HEK293 (cell line): ENCODE data around the gene C1QTNF1.
A peak's percentile ranks its signal among the peaks of the same experiment; 100 is the strongest.

Source experiments
- CTCF ChIA-PET: fragments of 350-600 bp; formaldehyde crosslinking; extraction: SDS; loops from one replicate; lab custom pipeline; 2021; ENCODE audit warnings: antibody characterized with exemption; lab: Yijun Ruan, JAX
- POLR2A ChIA-PET: fragments of 300-600 bp; formaldehyde crosslinking; extraction: SDS; loops from one replicate; lab custom pipeline; 2020; ENCODE audit warnings: antibody characterized with exemption, inconsistent platforms; lab: Yijun Ruan, JAX
- H3K27ac ChIP-seq: fragments of 200-500 bp; sonication (Bioruptor generic); 2 replicates; pipeline ENCODE4 v1.5.1; 2014; ENCODE audit warnings: low read depth, low read length, control low read depth, inconsistent platforms; ENCODE audit errors: extremely low read depth
- H3K36me3 ChIP-seq, 2 experiments: fragments of 200-500 bp in 1 of 2; sonication (Bioruptor generic) in 1 of 2; 1 replicate in 1 of 2; 2 replicates in 1 of 2; pipeline ENCODE4 v1.5.1; 2014 to 2017; ENCODE audit warnings: inconsistent platforms in 2 of 2, low read length in 2 of 2; ENCODE audit not compliant: control insufficient read depth in 2 of 2, insufficient read depth in 1 of 2
- H3K4me1 ChIP-seq: fragments of 200-500 bp; sonication (Bioruptor generic); 2 replicates; pipeline ENCODE4 v1.5.1; 2014; ENCODE audit warnings: mild to moderate bottlenecking, low read length, inconsistent platforms; ENCODE audit not compliant: control insufficient read depth, insufficient read depth
- H3K4me3 ChIP-seq: 2 replicates; pipeline ENCODE4 v1.5.1; 2011; ENCODE audit warnings: low read depth, mild to moderate bottlenecking, control low read depth, low read length, moderate library complexity
- H3K9me3 ChIP-seq: fragments of 200-500 bp; sonication (Bioruptor generic); 2 replicates; pipeline ENCODE4 v1.5.1; 2014; ENCODE audit warnings: low read depth, low read length, inconsistent platforms; ENCODE audit not compliant: control insufficient read depth, insufficient read depth
- GLI4 ChIP-seq: fragments of 450-650 bp; formaldehyde crosslinking; IDR thresholded peaks from 2 replicates; pipeline ENCODE4 v1.5.1; 2016; ENCODE audit warnings: missing biosample characterization, missing genetic modification characterization
- PRDM1 ChIP-seq: fragments of 450-650 bp; formaldehyde crosslinking; IDR thresholded peaks from 2 replicates; pipeline ENCODE4; 2016; ENCODE audit warnings: missing biosample characterization, missing genetic modification characterization
- PRDM4 ChIP-seq: fragments of 450-650 bp; formaldehyde crosslinking; IDR thresholded peaks from 2 replicates; pipeline ENCODE4 v1.5.1; 2017; ENCODE audit warnings: missing biosample characterization, missing genetic modification characterization
- REST ChIP-seq: fragments of 450-650 bp; formaldehyde crosslinking; IDR thresholded peaks from 2 replicates; pipeline ENCODE4 v1.5.1; 2016; ENCODE audit warnings: missing biosample characterization, missing genetic modification characterization
- SP2 ChIP-seq: fragments of 450-650 bp; formaldehyde crosslinking; IDR thresholded peaks from 2 replicates; pipeline ENCODE4 v1.5.1; 2016; ENCODE audit warnings: missing biosample characterization, missing genetic modification characterization
- ZIC2 ChIP-seq: fragments of 450-650 bp; formaldehyde crosslinking; IDR thresholded peaks from 2 replicates; pipeline ENCODE4 v1.5.1; 2016; ENCODE audit warnings: missing biosample characterization, missing genetic modification characterization
- ZNF114 ChIP-seq: fragments of 450-650 bp; formaldehyde crosslinking; IDR thresholded peaks from 2 replicates; pipeline ENCODE4 v1.5.0; 2017; ENCODE audit warnings: missing biosample characterization, missing genetic modification characterization
- ZNF133 ChIP-seq: fragments of 450-650 bp; formaldehyde crosslinking; IDR thresholded peaks from 2 replicates; pipeline ENCODE4 v1.5.1; 2016; ENCODE audit warnings: missing biosample characterization, missing genetic modification characterization
- ZNF23 ChIP-seq: fragments of 450-650 bp; formaldehyde crosslinking; IDR thresholded peaks from 2 replicates; pipeline ENCODE4 v1.5.1; 2016; ENCODE audit warnings: missing biosample characterization, missing genetic modification characterization, borderline replicate concordance
- ZNF670 ChIP-seq: fragments of 450-650 bp; formaldehyde crosslinking; IDR thresholded peaks from 2 replicates; pipeline ENCODE4 v1.5.1; 2016; ENCODE audit warnings: missing biosample characterization, missing genetic modification characterization, low read depth
- ZNF747 ChIP-seq: fragments of 450-650 bp; formaldehyde crosslinking; IDR thresholded peaks from 2 replicates; pipeline ENCODE4 v1.5.1; 2016; ENCODE audit warnings: missing biosample characterization, missing genetic modification characterization
- ZNF830 ChIP-seq: fragments of 450-650 bp; IDR thresholded peaks from 2 replicates; pipeline ENCODE4 v1.5.0; 2018; ENCODE audit warnings: missing biosample characterization, missing genetic modification characterization, low read depth, mild to moderate bottlenecking, moderate library complexity
- ZNF843 ChIP-seq: fragments of 450-650 bp; formaldehyde crosslinking; IDR thresholded peaks from 2 replicates; pipeline ENCODE4 v1.5.1; 2016; ENCODE audit warnings: missing biosample characterization, missing genetic modification characterization
- TF ChIP-seq, protein P1 (sequence below): fragments of 450-650 bp; IDR thresholded peaks from 2 replicates; pipeline ENCODE4 v1.5.1; 2018; ENCODE audit warnings: missing biosample characterization, missing genetic modification characterization
- TF ChIP-seq, protein P2 (sequence below): fragments of 450-650 bp; formaldehyde crosslinking; IDR thresholded peaks from 2 replicates; pipeline ENCODE4 v1.5.1; 2016; ENCODE audit warnings: missing biosample characterization, missing genetic modification characterization
- TF ChIP-seq, protein P3 (sequence below): fragments of 450-650 bp; formaldehyde crosslinking; IDR thresholded peaks from 2 replicates; pipeline ENCODE4 v1.5.1; 2017; ENCODE audit warnings: missing biosample characterization, missing genetic modification characterization

C1QTNF1 gene

GRCh38 chr17:79088997-79089328 lies 65.0 kb downstream of the C1QTNF1 start:
- peaks cover 0 to 45% of the 10 kb centered on the region in 2 experiments; a peak in 2 of 3 replicates for H3K36me3 ChIP-seq
- H3K9me3 ChIP-seq = no peaks in the 10 kb centered on the region
- ChIA-PET POLR2A (interaction anchor here (1.4 kb wide), 1 partner anchor 11 kb away, joined by 3 read pairs; no protein-coding TSS in a partner anchor), CTCF (interaction anchor here (0.6 to 15.1 kb wide), 14 partner anchors 8 to 620 kb away, joined by 3 to 346 read pairs (median 8); no protein-coding TSS in a partner anchor)
- no peak overlapping the region for H3K4me3 ChIP-seq
- no peak for TF ChIP-seq ZNF114 (tag by site-specific recombination)
- no peak for TF ChIP-seq GLI4 (tag by site-specific recombination)
- TF ChIP-seq ZNF670 (tag by site-specific recombination) = no peak
- no peak for TF ChIP-seq ZNF23 (tag by site-specific recombination)
- TF ChIP-seq, protein P1, sequence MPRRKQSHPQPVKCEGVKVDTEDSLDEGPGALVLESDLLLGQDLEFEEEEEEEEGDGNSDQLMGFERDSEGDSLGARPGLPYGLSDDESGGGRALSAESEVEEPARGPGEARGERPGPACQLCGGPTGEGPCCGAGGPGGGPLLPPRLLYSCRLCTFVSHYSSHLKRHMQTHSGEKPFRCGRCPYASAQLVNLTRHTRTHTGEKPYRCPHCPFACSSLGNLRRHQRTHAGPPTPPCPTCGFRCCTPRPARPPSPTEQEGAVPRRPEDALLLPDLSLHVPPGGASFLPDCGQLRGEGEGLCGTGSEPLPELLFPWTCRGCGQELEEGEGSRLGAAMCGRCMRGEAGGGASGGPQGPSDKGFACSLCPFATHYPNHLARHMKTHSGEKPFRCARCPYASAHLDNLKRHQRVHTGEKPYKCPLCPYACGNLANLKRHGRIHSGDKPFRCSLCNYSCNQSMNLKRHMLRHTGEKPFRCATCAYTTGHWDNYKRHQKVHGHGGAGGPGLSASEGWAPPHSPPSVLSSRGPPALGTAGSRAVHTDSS (tag by site-specific recombination) = no peak
- no peak for TF ChIP-seq PRDM1 (tag by site-specific recombination)
- no peak for TF ChIP-seq SP2 (tag by site-specific recombination)
- no peak for TF ChIP-seq ZNF133 (tag by site-specific recombination)
- TF ChIP-seq, protein P2, sequence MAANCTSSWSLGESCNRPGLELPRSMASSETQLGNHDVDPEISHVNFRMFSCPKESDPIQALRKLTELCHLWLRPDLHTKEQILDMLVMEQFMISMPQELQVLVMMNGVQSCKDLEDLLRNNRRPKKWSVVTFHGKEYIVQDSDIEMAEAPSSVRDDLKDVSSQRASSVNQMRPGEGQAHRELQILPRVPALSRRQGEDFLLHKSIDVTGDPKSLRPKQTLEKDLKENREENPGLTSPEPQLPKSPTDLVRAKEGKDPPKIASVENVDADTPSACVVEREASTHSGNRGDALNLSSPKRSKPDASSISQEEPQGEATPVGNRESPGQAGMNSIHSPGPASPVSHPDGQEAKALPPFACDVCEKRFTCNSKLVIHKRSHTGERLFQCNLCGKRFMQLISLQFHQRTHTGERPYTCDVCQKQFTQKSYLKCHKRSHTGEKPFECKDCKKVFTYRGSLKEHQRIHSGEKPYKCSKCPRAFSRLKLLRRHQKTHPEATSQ (tag by site-specific recombination) = no peak
- TF ChIP-seq, protein P3, sequence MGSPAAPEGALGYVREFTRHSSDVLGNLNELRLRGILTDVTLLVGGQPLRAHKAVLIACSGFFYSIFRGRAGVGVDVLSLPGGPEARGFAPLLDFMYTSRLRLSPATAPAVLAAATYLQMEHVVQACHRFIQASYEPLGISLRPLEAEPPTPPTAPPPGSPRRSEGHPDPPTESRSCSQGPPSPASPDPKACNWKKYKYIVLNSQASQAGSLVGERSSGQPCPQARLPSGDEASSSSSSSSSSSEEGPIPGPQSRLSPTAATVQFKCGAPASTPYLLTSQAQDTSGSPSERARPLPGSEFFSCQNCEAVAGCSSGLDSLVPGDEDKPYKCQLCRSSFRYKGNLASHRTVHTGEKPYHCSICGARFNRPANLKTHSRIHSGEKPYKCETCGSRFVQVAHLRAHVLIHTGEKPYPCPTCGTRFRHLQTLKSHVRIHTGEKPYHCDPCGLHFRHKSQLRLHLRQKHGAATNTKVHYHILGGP = no peak
- TF ChIP-seq ZNF843 (tag by site-specific recombination) = no peak
- TF ChIP-seq PRDM4 (tag by site-specific recombination) = no peak
- H3K27ac ChIP-seq = no peak overlapping the region
- no peaks in the 10 kb centered on the region for H3K4me1 ChIP-seq

DNA sequence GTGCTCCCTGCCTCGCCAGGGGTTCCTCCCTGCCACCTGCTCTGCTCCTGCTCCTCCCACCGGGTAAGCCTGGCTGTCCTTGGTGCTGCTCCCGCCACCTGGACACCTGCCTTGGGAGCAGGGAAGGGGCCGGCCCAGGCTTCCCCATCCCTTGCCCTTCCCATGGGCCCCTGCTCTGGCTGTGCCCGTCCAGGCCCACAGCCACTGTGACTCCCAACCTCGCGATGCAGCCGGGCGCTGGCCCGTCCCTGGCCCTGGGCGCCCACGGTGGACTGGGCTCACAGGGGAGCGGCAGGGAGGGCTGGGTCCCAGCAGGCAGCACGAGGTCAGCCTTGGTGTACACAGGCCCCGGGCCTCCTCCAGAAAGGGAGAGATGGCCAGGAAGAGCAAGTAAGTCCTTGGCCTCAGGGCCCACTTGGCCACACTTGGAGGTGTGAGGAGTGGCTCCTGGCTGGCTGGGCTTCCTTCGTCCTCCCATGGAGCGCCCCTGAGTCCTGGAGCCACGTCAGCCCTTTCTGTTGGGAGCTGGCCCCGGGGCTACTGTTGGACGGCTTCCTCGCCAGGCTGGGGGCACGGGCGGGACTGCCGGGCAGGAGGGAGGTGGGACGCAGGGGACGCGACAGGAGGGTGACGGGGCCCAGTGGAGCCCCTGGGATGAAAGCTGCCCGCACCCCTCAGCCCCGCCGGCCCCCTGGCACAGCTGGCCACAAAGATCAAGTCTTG lies 65.9 kb downstream of the C1QTNF1 start:
- TF ChIP-seq ZNF830 = no peak
- no peak for TF ChIP-seq ZNF747
- TF ChIP-seq ZIC2 (tag by site-specific recombination) = peak; percentile 39; the same call in 1 of the 2 replicates
- peak; percentile 65; the same call in 1 of the 2 replicates for TF ChIP-seq REST (tag by site-specific recombination)
- Histone ChIP-seq H3K27ac (no peak overlapping the region), H3K36me3 (peaks cover 0 to 36% of the 10 kb centered on the region in 2 experiments; a peak in 1 of 3 replicates), H3K4me3 (no peak overlapping the region), H3K9me3 (no peaks in the 10 kb centered on the region), H3K4me1 (no peaks in the 10 kb centered on the region)
- CTCF ChIA-PET = interaction anchor here (0.6 to 15.1 kb wide), 10 partner anchors 7 to 311 kb away, joined by 3 to 346 read pairs (median 4); no protein-coding TSS in a partner anchor
- POLR2A ChIA-PET = interaction anchor here (1.4 kb wide), 1 partner anchor 10 kb away, joined by 3 read pairs; no protein-coding TSS in a partner anchor
